DOHH2 (cell line): ENCODE data around the gene EEF1B2.

Experiments
- H3F3A ChIP-seq: fragments of 200-600 bp; sonication (generic), shearing (Covaris generic); 2 replicates; pipeline ENCODE4 v1.6.0; 2016; ENCODE audit warnings: antibody characterized with exemption, mild to moderate bottlenecking; ENCODE audit not compliant: control insufficient read depth, insufficient read depth
- H3K27ac ChIP-seq: fragments of 200-600 bp; sonication (generic); 2 replicates; pipeline ENCODE4 v1.5.1; 2014; ENCODE audit warnings: low read depth, mild to moderate bottlenecking, low read length, moderate library complexity
- H3K27me3 ChIP-seq: fragments of 200-600 bp; sonication (generic); 2 replicates; pipeline ENCODE4 v1.6.1; 2014; ENCODE audit warnings: mild to moderate bottlenecking, low read length, mixed read lengths; ENCODE audit not compliant: control insufficient read depth
- H3K36me3 ChIP-seq: fragments of 200-600 bp; sonication (generic); 2 replicates; pipeline ENCODE4 v1.6.1; 2014; ENCODE audit warnings: mild to moderate bottlenecking, low read length, moderate library complexity, mixed read lengths; ENCODE audit not compliant: control insufficient read depth
- H3K4me1 ChIP-seq: fragments of 200-600 bp; sonication (generic); 2 replicates; pipeline ENCODE4 v1.6.1; 2014; ENCODE audit warnings: mild to moderate bottlenecking, low read length, mixed read lengths; ENCODE audit not compliant: control insufficient read depth
- H3K4me2 ChIP-seq: fragments of 200-600 bp; sonication (generic); 2 replicates; pipeline ENCODE4 v1.6.0; 2014; ENCODE audit warnings: mild to moderate bottlenecking, low read length, moderate library complexity
- H3K4me3 ChIP-seq: fragments of 200-600 bp; sonication (generic); 2 replicates; pipeline ENCODE4 v1.5.1; 2014; ENCODE audit warnings: mild to moderate bottlenecking, low read length, mixed read lengths
- H3K79me2 ChIP-seq: fragments of 200-600 bp; sonication (generic); 2 replicates; pipeline ENCODE4 v1.6.1; 2014; ENCODE audit warnings: mild to moderate bottlenecking, low read length, mixed read lengths; ENCODE audit not compliant: control insufficient read depth
- H3K9me2 ChIP-seq: fragments of 200-600 bp; sonication (generic); replicated peaks from 2 replicates; pipeline ENCODE4 v1.6.1; 2014; ENCODE audit warnings: mild to moderate bottlenecking, low read length, mixed read lengths; ENCODE audit not compliant: control insufficient read depth
- H3K9me3 ChIP-seq: fragments of 200-600 bp; sonication (generic); 2 replicates; pipeline ENCODE4 v1.6.1; 2014; ENCODE audit warnings: antibody characterized with exemption, low read length, mixed read lengths; ENCODE audit not compliant: control insufficient read depth, insufficient read depth
- H4K20me1 ChIP-seq: fragments of 200-600 bp; sonication (generic); 2 replicates; pipeline ENCODE4 v1.6.0; 2014; ENCODE audit warnings: low read depth, mild to moderate bottlenecking, antibody characterized with exemption, low read length, moderate library complexity; ENCODE audit not compliant: control insufficient read depth, insufficient read depth
- EZH2phosphoT487 ChIP-seq: fragments of 200-600 bp; sonication (generic); IDR thresholded peaks from 2 replicates; pipeline ENCODE4 v1.6.1; 2017; ENCODE audit warnings: borderline replicate concordance, mild to moderate bottlenecking, antibody characterized with exemption, low read length, moderate library complexity, mixed read lengths
- TF ChIP-seq, protein P1 (sequence below): fragments of 200-600 bp; sonication (generic); IDR thresholded peaks from one replicate; pipeline ENCODE4 v1.5.1; 2014; ENCODE audit warnings: antibody characterized with exemption, mild to moderate bottlenecking, low read depth, low read length; ENCODE audit not compliant: poor library complexity, severe bottlenecking

EEF1B2 gene

DNA sequence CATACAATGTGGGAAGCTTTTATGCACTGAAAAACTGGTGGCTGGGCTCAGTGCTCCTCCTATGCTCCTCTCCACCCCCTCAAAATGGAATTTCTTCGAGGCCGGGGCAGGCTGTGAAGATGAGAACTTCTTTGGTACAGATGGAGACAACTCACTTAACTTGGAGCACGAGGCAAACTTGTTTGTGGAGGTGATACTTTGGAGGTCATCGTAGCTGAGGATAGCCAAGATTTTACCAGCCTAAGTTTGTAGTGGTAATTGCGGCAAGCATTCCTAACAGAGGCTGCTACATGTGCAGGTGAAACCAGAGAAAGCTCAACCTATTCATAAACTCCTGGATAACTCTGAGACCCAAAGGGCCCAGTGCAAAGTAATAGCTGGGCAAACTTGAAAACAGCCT, 14.0 kb upstream of the EEF1B2 start:
- H3K4me3 ChIP-seq = no peak overlapping the region
- H3K27me3 ChIP-seq = no peaks in the 10 kb centered on the region
- no peak overlapping the region for H3K4me2 ChIP-seq
- H3K27ac ChIP-seq = no peak overlapping the region
- no peaks in the 10 kb centered on the region for H3K9me3 ChIP-seq
- TF ChIP-seq, protein P1, sequence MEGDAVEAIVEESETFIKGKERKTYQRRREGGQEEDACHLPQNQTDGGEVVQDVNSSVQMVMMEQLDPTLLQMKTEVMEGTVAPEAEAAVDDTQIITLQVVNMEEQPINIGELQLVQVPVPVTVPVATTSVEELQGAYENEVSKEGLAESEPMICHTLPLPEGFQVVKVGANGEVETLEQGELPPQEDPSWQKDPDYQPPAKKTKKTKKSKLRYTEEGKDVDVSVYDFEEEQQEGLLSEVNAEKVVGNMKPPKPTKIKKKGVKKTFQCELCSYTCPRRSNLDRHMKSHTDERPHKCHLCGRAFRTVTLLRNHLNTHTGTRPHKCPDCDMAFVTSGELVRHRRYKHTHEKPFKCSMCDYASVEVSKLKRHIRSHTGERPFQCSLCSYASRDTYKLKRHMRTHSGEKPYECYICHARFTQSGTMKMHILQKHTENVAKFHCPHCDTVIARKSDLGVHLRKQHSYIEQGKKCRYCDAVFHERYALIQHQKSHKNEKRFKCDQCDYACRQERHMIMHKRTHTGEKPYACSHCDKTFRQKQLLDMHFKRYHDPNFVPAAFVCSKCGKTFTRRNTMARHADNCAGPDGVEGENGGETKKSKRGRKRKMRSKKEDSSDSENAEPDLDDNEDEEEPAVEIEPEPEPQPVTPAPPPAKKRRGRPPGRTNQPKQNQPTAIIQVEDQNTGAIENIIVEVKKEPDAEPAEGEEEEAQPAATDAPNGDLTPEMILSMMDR = no peak
- no peak for TF ChIP-seq EZH2phosphoT487
- peaks cover 3% of the 10 kb centered on the region for H3K4me1 ChIP-seq
- H3K79me2 ChIP-seq = peaks cover 7% of the 10 kb centered on the region
- 0 out of 2 replicates have a peak, but pooled peaks cover 1% of the 10 kb centered on the region for H4K20me1 ChIP-seq
- 0 out of 2 replicates have a peak, but pooled peaks cover 3% of the 10 kb centered on the region for H3F3A ChIP-seq
- H3K36me3 ChIP-seq = peaks cover 91% of the 10 kb centered on the region
- no peaks in the 10 kb centered on the region for H3K9me2 ChIP-seq

DNA sequence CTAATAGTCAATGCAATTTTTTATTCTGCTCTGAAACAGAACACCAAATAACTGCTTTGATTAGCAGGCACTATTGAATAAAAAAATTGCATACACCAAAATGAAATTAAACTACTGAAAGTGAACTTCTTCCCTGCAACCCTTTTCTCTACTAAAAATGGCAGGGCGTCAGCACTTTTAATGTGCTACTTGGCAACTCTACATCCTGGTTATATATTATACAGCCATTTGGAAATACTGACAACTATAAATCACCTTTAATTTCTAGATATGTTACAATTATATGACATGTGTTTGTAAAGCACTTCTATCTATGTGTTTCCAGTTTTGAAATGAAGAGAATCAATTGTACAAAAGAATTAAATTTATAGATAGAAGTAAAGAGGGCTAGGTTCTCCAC, 10.4 kb upstream of the EEF1B2 start:
- Histone ChIP-seq H3K27ac (no peak overlapping the region), H4K20me1 (peaks cover 3% of the 10 kb centered on the region; the same call in 1 of the 2 replicates), H3F3A (0 out of 2 replicates have a peak, but pooled peaks cover 3% of the 10 kb centered on the region), H3K9me2 (no peaks in the 10 kb centered on the region), H3K4me1 (peaks cover 18% of the 10 kb centered on the region), H3K9me3 (no peaks in the 10 kb centered on the region), H3K4me2 (no peak overlapping the region), H3K4me3 (no peak overlapping the region), H3K36me3 (peaks cover 91% of the 10 kb centered on the region), H3K27me3 (no peaks in the 10 kb centered on the region), H3K79me2 (peaks cover 43% of the 10 kb centered on the region)
- no peak for TF ChIP-seq EZH2phosphoT487
- TF ChIP-seq, protein P1 = no peak

DNA sequence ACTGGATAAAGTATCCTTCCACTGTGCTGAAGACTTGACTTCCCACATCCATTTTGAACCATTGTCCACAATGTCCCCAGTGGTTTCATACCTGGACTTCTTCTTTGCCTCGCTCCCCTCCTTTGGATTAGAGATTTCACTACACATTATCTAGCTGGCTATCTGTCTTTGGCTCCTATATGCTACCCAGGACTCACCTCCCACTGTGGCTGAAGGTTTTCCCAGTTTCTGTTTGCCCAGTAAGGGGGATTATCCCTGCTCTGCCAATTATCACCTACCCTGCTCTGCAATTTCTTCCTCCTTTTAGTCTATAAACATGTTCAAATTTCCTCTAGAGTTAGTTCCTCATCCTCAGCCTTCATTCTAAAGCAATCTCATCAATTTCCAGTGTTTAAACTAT, 9.5 kb upstream of the EEF1B2 start:
- H3F3A ChIP-seq = 0 out of 2 replicates have a peak, but pooled peaks cover 3% of the 10 kb centered on the region
- peaks cover 49% of the 10 kb centered on the region for H3K79me2 ChIP-seq
- no peak overlapping the region for H3K4me2 ChIP-seq
- H3K4me1 ChIP-seq = peaks cover 19% of the 10 kb centered on the region
- no peaks in the 10 kb centered on the region for H3K9me2 ChIP-seq
- no peaks in the 10 kb centered on the region for H3K27me3 ChIP-seq
- H3K4me3 ChIP-seq = no peak overlapping the region
- TF ChIP-seq, protein P1 = no peak
- peaks cover 3% of the 10 kb centered on the region; the same call in 1 of the 2 replicates for H4K20me1 ChIP-seq
- no peaks in the 10 kb centered on the region for H3K9me3 ChIP-seq
- no peak overlapping the region for H3K27ac ChIP-seq
- H3K36me3 ChIP-seq = peaks cover 86% of the 10 kb centered on the region
